HL-60/S4 treated with phorbol 12-myristate 13-acetate at 8.2 ng/mL for 4 days and 3 days (cell line): ENCODE measurements around the gene FAM89B.

Experiments used
- in situ Hi-C: fragments of 300-500 bp; cut with MboI; formaldehyde crosslinking; loops from 2 replicates; pipeline ENCODE4 v1.15.0; 2022; ENCODE audit warnings: low sequenced_read_pairs

FAM89B gene

DNA sequence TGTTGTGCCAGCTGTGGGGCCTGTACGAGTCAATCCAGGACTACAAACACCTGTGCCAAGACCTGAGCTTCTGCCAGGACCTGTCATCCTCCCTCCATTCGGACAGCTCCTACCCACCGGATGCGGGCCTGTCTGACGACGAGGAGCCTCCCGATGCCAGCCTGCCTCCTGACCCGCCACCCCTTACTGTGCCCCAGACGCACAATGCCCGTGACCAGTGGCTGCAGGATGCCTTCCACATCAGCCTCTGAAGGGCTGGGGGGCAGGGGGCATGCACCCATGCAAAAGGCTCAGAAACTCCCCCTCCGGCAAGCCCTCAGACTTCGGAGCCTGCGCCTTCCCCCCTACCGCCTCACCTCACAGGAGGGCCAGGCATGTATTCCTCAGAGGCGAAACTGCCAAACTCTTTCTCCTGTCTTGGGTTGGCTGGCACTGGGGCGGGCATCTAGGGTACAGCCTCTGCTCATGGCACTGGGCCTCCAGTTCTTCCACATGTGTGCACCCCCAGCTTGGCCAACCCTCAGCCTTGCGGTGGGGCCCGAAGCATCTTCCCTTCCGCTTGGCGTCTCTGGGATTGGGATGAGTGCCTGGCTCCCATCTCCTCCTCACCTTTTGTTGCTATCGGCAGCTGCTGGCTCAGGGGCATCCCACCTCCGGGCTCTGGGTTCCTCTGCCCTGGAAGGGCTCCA lies 1.2 kb downstream of the FAM89B start:
- in situ Hi-C loops = no loop called here

GRCh38 chr11:65574109-65574810 lies 1.9 kb downstream of the FAM89B start:
- in situ Hi-C loops = no loop called here

GRCh38 chr11:65574811-65575567 lies 2.7 kb downstream of the FAM89B start:
- in situ Hi-C loops = no loop called here

GRCh38 chr11:65575568-65576231 lies 3.4 kb downstream of the FAM89B start, which contains the start of gene EHBP1L1:
TSS of gene EHBP1L1 (plus strand) at chr11:65576053. CDS start at chr11:65576303, 250 bp downstream.
- in situ Hi-C loops = no loop called here

- in situ Hi-C loops = no loop called here
Observed at GRCh38 chr11:65576232-65576866, 4.0 kb downstream of the FAM89B start.

- in situ Hi-C loops = no loop called here
Observed at GRCh38 chr11:65576867-65577755, 4.8 kb downstream of the FAM89B start.

GRCh38 chr11:65577756-65578109 lies 5.4 kb downstream of the FAM89B start:
- in situ Hi-C loops = no loop called here

DNA sequence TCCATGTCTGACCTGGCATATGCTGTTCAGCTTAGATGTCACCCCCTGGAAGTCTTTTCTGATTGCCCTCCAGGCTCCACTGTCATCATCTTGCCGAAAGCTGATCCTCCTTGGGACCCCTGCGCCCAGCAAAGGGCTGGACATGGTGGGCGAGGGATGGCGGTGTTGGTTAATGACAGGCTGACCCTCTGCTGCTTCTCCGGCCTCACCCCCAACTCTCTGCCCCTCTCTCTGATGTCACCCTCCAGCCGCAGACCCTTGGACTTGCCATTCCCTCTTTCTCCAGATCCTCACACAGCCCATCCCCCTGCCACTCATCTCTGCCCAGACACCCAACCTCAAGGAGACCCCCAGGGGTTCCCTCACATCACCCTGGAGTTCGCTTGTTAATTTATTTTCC lies 5.8 kb downstream of the FAM89B start:
- in situ Hi-C loops = no loop called here

DNA sequence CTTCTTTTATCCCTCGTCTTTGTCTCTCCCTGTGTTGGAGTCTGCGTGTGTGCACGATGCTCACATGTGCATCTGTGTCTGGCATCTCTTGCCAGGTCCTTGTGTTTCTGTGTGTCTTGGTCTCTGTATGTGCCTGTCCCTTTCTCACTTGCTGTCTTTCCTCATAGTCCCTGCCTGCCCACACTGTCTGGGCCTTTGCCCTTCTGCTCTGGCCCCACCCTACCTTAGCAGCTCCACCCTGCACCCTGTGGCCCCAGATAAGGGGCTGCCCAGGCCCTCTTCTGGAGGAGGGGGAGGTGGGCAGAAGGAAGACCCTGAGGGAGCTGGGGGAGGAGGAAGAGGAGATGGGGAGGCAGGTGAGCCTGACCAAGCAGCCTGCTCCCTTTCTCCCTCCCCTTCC lies 6.3 kb downstream of the FAM89B start:
- in situ Hi-C loops = no loop called here

- in situ Hi-C loops = no loop called here
Observed at GRCh38 chr11:65579291-65579690, 7.0 kb downstream of the FAM89B start.

DNA sequence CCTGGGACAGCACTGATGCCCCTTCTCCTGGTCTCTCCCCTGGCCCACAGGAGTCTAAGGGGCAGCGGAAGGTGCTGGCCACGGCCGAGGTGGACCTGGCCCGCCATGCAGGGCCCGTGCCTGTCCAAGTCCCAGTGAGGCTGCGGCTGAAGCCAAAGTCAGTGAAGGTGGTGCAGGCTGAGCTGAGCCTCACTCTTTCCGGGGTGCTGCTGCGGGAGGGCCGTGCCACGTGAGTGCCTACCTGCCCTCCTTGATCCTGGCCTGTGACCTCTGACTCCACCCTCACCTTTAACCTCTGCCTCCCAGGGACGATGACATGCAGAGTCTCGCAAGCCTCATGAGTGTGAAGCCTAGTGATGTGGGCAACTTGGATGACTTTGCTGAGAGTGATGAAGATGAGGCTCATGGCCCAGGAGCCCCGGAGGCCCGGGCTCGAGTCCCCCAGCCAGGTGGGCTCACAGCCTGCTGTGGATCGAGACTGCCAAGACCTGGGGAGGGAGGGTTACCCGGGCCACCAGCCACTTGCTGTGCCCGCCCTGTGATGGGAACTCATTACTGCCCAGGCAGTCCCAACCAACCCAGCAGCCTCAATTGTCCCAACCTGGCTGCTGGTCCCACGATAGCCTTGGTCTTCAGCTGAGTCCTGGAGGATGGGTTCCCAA lies 7.8 kb downstream of the FAM89B start:
- in situ Hi-C loops = no loop called here

DNA sequence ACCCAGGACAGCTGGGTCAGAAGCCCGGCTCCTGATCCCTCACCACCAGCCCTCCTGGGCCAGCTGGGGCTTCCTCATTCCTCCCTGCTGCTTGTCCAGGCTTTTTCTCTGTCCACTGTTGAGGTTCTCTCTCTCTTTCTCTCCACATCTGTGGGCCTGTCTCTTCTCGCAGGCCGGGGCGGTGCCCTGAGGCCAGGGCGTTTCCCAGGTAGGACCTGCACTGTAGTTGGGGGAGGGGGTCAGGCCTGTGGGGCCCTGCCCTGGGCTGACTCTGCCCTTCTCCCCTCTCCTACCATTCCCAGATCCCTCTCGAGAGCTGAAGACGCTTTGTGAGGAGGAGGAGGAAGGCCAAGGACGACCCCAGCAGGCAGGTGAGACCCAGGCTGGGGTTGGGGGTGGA lies 8.4 kb downstream of the FAM89B start:
- in situ Hi-C loops = no loop called here

DNA sequence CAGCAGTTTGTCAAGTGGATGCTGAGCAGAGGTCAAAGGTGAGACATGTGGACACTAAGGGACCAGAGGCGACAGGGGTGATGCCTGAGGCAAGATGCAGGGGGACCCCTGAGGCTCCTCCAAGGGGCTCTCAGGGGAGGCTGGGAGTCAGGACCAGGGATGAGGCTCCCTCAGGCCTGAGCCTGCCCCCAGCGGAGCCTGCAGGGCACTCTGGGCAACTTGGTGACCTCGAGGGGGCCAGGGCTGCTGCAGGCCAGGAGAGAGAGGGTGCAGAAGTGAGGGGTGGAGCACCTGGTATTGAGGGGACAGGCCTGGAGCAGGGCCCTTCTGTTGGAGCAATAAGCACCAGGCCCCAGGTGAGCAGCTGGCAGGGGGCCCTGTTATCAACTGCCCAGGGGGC lies 9.6 kb downstream of the FAM89B start:
- in situ Hi-C loops = no loop called here

DNA sequence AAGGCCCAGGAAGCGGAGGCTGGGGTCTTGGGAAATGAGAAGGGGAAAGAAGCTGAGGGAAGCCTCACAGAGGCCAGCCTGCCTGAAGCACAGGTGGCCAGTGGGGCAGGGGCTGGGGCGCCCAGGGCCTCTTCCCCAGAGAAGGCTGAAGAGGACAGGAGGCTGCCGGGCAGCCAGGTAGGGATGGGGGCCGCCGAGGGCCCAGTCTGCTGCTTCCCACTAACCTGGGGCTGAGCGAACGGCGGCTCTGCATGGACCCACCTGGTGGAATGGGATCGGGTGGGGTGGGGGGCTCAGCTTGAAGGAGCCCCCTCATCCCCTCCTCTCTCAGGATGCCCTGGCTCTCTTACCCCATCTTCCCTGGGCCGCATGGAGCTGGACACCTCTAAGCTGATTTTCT lies 11.3 kb downstream of the FAM89B start:
- in situ Hi-C loops = no loop called here

DNA sequence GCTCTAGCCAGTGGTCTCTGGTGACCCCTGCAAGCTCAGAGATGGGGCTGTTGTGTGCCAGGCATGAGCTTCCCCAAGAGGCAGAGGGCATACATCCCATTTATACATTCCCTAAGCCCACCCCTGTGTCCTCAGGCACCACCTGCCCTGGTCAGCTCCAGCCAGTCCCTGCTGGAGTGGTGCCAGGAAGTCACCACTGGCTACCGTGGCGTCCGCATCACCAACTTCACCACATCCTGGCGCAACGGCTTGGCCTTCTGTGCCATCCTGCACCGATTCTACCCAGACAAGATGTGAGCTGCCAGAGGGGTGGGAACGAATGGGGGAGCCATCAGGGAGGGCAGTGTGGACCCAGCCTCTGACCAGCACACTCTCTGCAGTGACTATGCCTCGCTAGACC lies 11.8 kb downstream of the FAM89B start:
- in situ Hi-C loops = no loop called here

DNA sequence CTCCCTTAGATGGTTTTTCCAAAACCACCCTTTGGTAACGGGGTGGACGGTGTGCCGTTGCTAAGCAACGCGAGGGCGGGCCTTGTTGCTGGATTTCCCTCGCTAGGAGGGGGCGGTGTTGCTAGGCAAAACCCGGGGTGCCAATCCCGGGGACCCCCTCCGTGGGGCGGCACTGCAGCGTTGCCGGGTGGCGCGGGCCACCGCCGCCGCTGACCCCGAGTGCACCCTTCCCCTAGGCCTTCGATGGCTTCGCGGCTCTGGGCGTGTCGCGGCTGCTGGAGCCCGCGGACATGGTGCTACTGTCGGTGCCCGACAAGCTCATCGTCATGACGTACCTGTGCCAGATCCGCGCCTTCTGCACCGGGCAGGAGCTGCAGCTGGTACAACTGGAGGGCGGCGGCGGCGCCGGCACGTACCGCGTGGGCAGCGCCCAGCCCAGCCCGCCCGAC lies 12.4 kb downstream of the FAM89B start:
- in situ Hi-C loops = no loop called here

DNA sequence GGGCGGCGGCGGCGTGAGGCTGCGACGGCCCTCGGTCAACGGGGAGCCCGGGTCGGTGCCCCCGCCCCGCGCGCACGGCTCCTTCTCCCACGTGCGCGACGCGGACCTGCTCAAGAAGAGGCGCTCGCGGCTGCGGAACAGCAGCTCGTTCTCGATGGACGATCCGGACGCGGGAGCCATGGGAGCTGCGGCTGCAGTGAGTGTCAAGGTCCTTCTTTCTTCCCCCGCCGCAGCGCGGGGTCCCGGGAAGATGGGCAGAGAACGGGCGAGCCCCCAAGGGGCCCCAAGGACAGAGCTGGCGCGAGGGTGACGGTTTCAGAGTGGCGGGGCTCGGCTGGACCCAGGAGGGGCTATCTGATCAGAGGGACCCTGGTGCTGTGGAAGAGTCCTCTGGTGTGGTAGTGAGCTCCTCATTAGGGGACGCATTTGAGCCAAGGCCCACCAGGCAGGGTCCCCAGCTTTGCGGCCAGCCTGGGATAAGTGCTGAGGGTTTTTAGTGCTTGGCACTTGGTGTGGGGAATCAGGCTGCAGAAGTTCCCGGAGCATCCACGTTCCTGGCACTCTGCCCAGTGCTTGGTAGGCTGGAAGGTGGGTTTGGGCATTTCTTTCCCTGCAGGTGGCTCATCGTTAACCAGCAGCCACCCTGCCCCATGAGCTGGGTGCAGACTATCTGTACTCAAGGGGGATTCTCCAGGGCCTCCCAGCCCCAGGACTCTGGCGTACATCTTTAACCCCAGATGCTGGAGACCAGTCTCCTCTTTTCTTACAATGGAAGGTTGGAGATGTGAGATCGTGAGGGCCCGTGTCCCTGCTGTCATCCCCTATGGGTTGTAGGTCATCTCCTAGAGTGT lies 13.3 kb downstream of the FAM89B start:
- in situ Hi-C loops = no loop called here

GRCh38 chr11:65586247-65586630 lies 13.9 kb downstream of the FAM89B start:
- in situ Hi-C loops = no loop called here
